ENCODE measurements around the gene PPIP5K1.

PPIP5K1 gene

DNA sequence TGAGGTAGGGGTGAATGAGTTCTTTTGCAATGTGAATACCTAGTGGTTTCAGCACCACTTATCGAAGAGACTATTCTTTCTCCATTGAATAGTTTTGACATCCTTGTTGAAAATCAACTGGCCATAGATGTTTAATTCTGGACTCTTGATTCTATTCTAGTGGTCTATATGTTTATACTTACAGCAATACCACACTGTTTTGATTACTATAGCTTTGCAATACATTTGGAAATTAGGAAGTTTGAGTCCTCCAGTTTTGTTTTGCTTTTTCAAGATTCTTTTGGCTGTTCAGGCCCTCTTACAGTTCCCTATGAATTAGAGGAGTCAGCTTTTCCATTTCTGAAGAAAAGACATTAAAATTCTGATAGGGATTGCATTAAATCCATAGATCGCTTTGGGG lies 42.5 kb downstream of the PPIP5K1 start:
- H3K9ac ChIP-seq (ENCODE audit: low read depth, low read length), result no peak overlapping the region
- no peaks in the 10 kb centered on the region for H3K4me1 ChIP-seq (ENCODE audit: insufficient read depth, low read length)
- H4K20me1 ChIP-seq (ENCODE audit: insufficient read depth, low read length), result no peaks in the 10 kb centered on the region
- H2AFZ ChIP-seq (ENCODE audit: low read depth, low read length), result no peak overlapping the region
- ATAC-seq (ENCODE audit: insufficient read depth, low read depth) (no peak), DNase-seq (no peak)
- H3K36me3 ChIP-seq (ENCODE audit: insufficient read depth, low read length), result no peaks in the 10 kb centered on the region
- H3K79me2 ChIP-seq (ENCODE audit: insufficient read depth, low read length), result no peaks in the 10 kb centered on the region
- H3K27ac ChIP-seq (ENCODE audit: low read length), result no peak overlapping the region
- no peaks in the 10 kb centered on the region for H3K9me3 ChIP-seq (ENCODE audit: insufficient read depth, low read length, severe bottlenecking)
- no peak overlapping the region for H3K4me2 ChIP-seq (ENCODE audit: insufficient read depth, low read length)
- no peak overlapping the region for H3K4me3 ChIP-seq (ENCODE audit: low read depth in 1 of 2, low read length in 2 of 2)
- no peaks in the 10 kb centered on the region for H3K27me3 ChIP-seq (ENCODE audit: insufficient read depth, low read length, poor library complexity)
- TF ChIP-seq, protein P1, sequence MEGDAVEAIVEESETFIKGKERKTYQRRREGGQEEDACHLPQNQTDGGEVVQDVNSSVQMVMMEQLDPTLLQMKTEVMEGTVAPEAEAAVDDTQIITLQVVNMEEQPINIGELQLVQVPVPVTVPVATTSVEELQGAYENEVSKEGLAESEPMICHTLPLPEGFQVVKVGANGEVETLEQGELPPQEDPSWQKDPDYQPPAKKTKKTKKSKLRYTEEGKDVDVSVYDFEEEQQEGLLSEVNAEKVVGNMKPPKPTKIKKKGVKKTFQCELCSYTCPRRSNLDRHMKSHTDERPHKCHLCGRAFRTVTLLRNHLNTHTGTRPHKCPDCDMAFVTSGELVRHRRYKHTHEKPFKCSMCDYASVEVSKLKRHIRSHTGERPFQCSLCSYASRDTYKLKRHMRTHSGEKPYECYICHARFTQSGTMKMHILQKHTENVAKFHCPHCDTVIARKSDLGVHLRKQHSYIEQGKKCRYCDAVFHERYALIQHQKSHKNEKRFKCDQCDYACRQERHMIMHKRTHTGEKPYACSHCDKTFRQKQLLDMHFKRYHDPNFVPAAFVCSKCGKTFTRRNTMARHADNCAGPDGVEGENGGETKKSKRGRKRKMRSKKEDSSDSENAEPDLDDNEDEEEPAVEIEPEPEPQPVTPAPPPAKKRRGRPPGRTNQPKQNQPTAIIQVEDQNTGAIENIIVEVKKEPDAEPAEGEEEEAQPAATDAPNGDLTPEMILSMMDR (IDR thresholded peaks at IDR 0.05; ENCODE audit: borderline replicate concordance, extremely low read depth, low read length, poor library complexity, severe bottlenecking), result no peak
- TF ChIP-seq EZH2 (IDR thresholded peaks at IDR 0.05; ENCODE audit: borderline replicate concordance, low read depth, low read length, severe bottlenecking), result no peak

DNA sequence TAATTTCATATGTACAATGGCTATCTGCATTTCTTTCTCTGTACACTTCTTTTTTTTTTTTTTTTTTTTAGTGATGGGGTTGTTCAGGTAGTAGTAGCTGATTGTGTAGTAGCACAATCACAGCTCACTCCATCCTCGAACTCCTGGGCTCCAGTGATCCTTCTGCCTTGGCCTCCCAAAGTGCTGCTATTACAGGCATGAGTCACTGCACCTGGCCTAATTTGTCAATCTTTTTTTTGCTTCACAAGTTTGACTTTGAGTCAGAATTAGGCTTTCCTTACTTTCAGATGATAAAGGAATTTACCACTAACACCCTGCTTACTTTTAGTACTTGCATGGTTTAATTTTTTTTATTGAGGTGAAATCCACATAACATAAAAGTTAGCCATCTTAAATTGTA lies 44.6 kb downstream of the PPIP5K1 start:
- DNase-seq (no peak), ATAC-seq (ENCODE audit: insufficient read depth, low read depth) (no peak)
- no peak overlapping the region for H3K9ac ChIP-seq (ENCODE audit: low read depth, low read length)

GRCh38 chr15:43544266-43544665 lies 45.7 kb downstream of the PPIP5K1 start:
- no peak overlapping the region for H2AFZ ChIP-seq (ENCODE audit: low read depth, low read length)
- ATAC-seq (ENCODE audit: insufficient read depth, low read depth) (no peak), DNase-seq (no peak)
- no peak overlapping the region for H3K4me3 ChIP-seq (ENCODE audit: low read depth in 1 of 2, low read length in 2 of 2)
- H3K4me1 ChIP-seq (ENCODE audit: insufficient read depth, low read length), result 0 out of 2 replicates have a peak, but pooled peaks cover 2% of the 10 kb centered on the region
- no peaks in the 10 kb centered on the region for H3K79me2 ChIP-seq (ENCODE audit: insufficient read depth, low read length)
- no peak overlapping the region for H3K9ac ChIP-seq (ENCODE audit: low read depth, low read length)
- no peak overlapping the region for H3K27ac ChIP-seq (ENCODE audit: low read length)
- no peaks in the 10 kb centered on the region for H3K36me3 ChIP-seq (ENCODE audit: insufficient read depth, low read length)
- no peaks in the 10 kb centered on the region for H4K20me1 ChIP-seq (ENCODE audit: insufficient read depth, low read length)
- H3K9me3 ChIP-seq (ENCODE audit: insufficient read depth, low read length, severe bottlenecking), result no peaks in the 10 kb centered on the region
- H3K4me2 ChIP-seq (ENCODE audit: insufficient read depth, low read length), result no peak overlapping the region
- TF ChIP-seq, protein P1 (IDR thresholded peaks at IDR 0.05; ENCODE audit: borderline replicate concordance, extremely low read depth, low read length, poor library complexity, severe bottlenecking), result no peak
- no peak for TF ChIP-seq EZH2 (IDR thresholded peaks at IDR 0.05; ENCODE audit: borderline replicate concordance, low read depth, low read length, severe bottlenecking)
- H3K27me3 ChIP-seq (ENCODE audit: insufficient read depth, low read length, poor library complexity), result no peaks in the 10 kb centered on the region

More for the DNA sequence above, 44.6 kb downstream of the PPIP5K1 start:
- H3K36me3 ChIP-seq (ENCODE audit: insufficient read depth, low read length), result no peaks in the 10 kb centered on the region
- no peaks in the 10 kb centered on the region for H4K20me1 ChIP-seq (ENCODE audit: insufficient read depth, low read length)
- no peak overlapping the region for H3K4me2 ChIP-seq (ENCODE audit: insufficient read depth, low read length)
- H2AFZ ChIP-seq (ENCODE audit: low read depth, low read length), result no peak overlapping the region
- no peak overlapping the region for H3K27ac ChIP-seq (ENCODE audit: low read length)
- H3K4me3 ChIP-seq (ENCODE audit: low read depth in 1 of 2, low read length in 2 of 2), result no peak overlapping the region
- no peaks in the 10 kb centered on the region for H3K27me3 ChIP-seq (ENCODE audit: insufficient read depth, low read length, poor library complexity)
- no peaks in the 10 kb centered on the region for H3K79me2 ChIP-seq (ENCODE audit: insufficient read depth, low read length)
- 0 out of 2 replicates have a peak, but pooled peaks cover 2% of the 10 kb centered on the region for H3K4me1 ChIP-seq (ENCODE audit: insufficient read depth, low read length)
- no peaks in the 10 kb centered on the region for H3K9me3 ChIP-seq (ENCODE audit: insufficient read depth, low read length, severe bottlenecking)
- TF ChIP-seq EZH2 (IDR thresholded peaks at IDR 0.05; ENCODE audit: borderline replicate concordance, low read depth, low read length, severe bottlenecking), result no peak
- TF ChIP-seq, protein P1 (IDR thresholded peaks at IDR 0.05; ENCODE audit: borderline replicate concordance, extremely low read depth, low read length, poor library complexity, severe bottlenecking), result no peak

- DNase-seq, result no peak
- Histone ChIP-seq H2AFZ (ENCODE audit: low read depth, low read length) (no peak overlapping the region), H3K79me2 (ENCODE audit: insufficient read depth, low read length) (no peaks in the 10 kb centered on the region), H3K9ac (ENCODE audit: low read depth, low read length) (no peak overlapping the region), H3K36me3 (ENCODE audit: insufficient read depth, low read length) (no peaks in the 10 kb centered on the region), H3K9me3 (ENCODE audit: insufficient read depth, low read length, severe bottlenecking) (no peaks in the 10 kb centered on the region), H3K27me3 (ENCODE audit: insufficient read depth, low read length, poor library complexity) (no peaks in the 10 kb centered on the region), H4K20me1 (ENCODE audit: insufficient read depth, low read length) (no peaks in the 10 kb centered on the region), H3K4me3 (ENCODE audit: low read depth in 1 of 2, low read length in 2 of 2) (no peak overlapping the region), H3K27ac (ENCODE audit: low read length) (0 out of 2 replicates have a peak overlapping the region, but pooled peaks have one; percentile 4), H3K4me1 (ENCODE audit: insufficient read depth, low read length) (0 out of 2 replicates have a peak, but pooled peaks cover 2% of the 10 kb centered on the region), H3K4me2 (ENCODE audit: insufficient read depth, low read length) (no peak overlapping the region)
- no peak for ATAC-seq (ENCODE audit: insufficient read depth, low read depth)
- TF ChIP-seq, protein P1 (IDR thresholded peaks at IDR 0.05; ENCODE audit: borderline replicate concordance, extremely low read depth, low read length, poor library complexity, severe bottlenecking), result no peak
- no peak for TF ChIP-seq EZH2 (IDR thresholded peaks at IDR 0.05; ENCODE audit: borderline replicate concordance, low read depth, low read length, severe bottlenecking)
Observed at GRCh38 chr15:43541785-43542184, 48.2 kb downstream of the PPIP5K1 start.

Data from DND-41 (cell line).